GM12874 (cell line): Measurements from ENCODE around the gene ADGRF5.

Experiments used
- TF ChIP-seq, protein P1 (sequence below): IDR thresholded peaks from 2 replicates; pipeline ENCODE4 v1.5.1; 2011; ENCODE audit warnings: low read depth, mild to moderate bottlenecking, control low read depth, low read length, moderate library complexity; ENCODE audit not compliant: insufficient read depth

The ADGRF5 gene

DNA sequence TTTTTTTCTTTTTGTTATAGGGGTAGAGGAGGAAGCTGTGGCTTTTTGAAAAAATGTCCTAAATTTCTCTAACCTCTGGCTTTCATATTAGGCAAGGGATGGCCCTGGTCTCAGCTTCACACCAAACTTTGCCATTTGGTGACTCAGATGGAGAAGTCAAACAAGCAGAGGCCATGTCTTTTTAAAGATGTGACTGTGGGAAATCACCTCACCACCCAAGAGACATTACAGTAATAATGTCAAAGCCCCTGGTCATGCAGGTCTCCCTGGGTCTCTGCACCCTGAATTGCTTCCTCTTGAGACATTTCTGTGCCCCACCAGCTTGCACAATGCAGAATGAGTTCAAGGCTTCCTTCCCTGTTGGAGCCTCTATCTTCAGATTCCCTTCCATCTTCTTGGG is 39.5 kb upstream of the ADGRF5 start:
- TF ChIP-seq, protein P1, sequence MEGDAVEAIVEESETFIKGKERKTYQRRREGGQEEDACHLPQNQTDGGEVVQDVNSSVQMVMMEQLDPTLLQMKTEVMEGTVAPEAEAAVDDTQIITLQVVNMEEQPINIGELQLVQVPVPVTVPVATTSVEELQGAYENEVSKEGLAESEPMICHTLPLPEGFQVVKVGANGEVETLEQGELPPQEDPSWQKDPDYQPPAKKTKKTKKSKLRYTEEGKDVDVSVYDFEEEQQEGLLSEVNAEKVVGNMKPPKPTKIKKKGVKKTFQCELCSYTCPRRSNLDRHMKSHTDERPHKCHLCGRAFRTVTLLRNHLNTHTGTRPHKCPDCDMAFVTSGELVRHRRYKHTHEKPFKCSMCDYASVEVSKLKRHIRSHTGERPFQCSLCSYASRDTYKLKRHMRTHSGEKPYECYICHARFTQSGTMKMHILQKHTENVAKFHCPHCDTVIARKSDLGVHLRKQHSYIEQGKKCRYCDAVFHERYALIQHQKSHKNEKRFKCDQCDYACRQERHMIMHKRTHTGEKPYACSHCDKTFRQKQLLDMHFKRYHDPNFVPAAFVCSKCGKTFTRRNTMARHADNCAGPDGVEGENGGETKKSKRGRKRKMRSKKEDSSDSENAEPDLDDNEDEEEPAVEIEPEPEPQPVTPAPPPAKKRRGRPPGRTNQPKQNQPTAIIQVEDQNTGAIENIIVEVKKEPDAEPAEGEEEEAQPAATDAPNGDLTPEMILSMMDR: no peak

DNA sequence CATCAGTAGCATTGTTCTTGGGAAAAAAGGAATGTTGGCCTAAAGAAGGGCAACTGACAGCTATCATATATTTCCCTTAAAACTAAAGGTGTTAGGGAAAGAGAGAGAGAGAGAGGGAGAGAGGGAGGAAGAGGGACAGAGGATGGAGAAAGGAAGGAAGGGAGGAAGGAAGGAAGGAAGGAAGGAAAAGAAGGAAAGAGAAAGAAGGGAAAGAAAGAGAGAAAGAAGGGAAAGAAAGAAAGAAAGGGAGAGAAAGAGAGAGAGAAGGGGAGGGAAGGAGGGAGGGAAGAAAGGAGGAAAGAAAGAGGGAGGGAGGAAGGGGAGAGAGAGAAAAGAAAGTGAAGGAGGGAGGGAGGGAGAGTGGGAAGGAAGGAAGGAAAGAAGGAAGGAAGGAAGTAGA is 37.7 kb upstream of the ADGRF5 start:
- TF ChIP-seq, protein P1: no peak

DNA sequence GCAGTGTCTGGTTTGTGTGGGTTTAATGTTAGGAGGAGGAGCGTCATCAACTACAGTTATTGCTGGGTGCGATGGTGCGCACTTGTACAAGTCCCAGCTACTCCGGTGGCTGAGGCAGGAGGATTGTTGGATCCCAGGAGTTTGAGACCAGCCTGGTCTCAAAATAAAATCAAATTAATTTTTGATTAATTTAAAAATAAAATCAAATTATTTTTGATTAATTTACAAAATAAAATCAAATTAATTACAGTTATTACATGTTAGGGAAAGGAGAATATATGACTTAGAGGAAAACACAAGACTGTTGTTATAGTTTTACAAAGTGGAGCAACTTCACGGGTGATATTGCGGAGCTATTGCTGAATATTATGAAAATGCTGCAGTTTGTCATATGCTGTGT is 34.7 kb upstream of the ADGRF5 start:
- TF ChIP-seq, protein P1: no peak

DNA sequence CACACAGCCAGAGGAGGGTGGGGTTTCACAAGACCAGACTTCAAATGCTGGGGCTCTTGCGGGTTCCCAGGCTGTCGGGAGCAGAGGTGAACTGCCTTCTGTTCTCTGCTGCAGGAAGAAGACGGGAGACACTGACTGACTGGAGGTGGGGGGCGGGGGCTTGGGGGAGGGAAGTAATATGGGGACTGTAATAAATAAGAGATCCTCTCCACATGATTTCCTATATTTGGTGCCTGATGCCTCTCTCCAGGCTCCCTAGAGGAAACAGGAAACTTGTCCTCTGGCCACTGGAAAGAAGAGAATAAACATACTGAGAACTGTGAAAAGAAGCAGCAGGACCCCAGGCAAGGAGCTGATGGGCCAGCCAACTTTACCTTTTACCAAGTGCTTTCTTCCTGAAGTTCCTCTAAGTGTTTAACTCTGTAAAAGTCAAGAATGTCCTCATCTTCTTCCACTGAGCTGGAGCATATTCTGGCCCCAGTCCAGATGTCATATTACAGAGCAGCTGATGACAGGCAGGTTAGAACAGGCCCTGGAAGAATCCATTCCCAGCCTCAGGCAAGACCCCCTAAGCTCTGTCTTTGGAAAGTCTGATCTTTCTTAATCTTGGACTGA is 33.2 kb upstream of the ADGRF5 start:
- TF ChIP-seq, protein P1: no peak

DNA sequence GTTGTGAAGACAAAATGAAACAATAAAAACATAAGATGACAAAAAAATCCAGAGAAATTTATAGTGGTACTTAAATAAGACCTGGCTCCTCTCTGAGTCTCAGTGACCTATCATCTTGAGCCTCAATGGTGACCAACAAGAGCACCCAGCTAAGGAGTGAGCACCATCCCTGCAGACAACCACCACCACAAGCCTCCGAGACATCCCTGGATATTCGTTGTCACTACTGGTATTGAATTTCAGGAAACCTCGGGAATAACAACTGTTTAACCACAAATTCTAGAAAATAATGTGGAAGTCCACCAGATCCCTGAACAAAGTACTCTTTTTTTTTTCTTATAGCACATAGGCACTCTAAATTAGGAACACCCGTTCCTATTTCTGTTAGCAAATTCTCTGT is 32.2 kb upstream of the ADGRF5 start:
- TF ChIP-seq, protein P1: no peak

DNA sequence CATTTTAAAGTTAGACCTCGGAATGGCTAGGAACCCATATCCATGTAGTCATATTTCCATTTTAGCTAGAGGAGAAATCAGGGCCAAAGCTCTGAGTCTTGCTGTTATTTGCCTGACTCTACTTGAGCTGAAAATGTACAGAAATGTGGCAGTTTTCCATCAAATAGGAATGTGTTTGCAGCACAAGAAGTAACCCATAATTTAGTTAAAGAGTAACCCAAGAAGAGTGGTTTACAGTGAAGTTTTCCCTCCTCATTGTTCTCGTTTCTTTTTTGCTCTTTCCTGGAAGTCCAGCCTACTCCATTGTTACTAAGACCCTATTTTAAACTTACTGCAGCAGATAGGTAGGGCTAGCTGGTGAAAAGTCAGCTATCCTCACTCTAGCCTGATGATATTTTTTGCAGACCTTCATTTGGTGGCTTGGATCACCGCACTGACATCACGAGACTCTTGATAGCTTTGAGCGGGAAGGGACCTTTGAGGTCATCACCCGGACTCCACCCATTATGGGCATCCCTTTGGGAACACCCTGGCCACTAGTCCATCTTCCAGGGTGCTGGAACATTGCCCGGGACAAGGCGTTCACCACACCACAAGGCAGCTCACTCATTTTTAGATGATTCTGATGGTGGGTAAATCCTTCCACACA is 28.0 kb upstream of the ADGRF5 start:
- TF ChIP-seq, protein P1: no peak

DNA sequence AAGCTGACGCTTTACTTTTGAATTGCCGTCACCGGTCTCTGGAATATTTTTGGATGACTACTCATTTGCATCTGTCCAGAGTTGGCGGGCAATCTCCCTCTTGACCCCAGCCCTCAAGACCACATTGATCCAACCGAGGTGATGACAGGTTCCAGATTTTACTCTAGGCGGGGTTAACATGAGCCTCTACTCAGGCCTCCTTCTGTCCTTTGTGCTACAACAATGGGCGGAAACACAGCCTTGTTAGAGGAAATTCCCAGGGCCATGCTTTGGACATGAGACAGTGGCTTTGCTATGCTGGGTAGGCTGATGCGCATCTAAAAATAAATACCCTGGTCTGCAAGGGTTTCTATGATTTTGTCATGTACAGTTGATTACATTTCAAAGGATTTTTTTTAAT is 27.0 kb upstream of the ADGRF5 start:
- TF ChIP-seq, protein P1: no peak
